Measurements from ENCODE around the gene IL19. TPM values are rescaled to one million over a fixed set of nuclear protein-coding genes. Genes with fewer than 3 reads are reported as not detected.

IL19 gene
- polyA plus RNA-seq, 1 of the 3 experiments (the other 2 are of a cell fraction), result not detected

DNA sequence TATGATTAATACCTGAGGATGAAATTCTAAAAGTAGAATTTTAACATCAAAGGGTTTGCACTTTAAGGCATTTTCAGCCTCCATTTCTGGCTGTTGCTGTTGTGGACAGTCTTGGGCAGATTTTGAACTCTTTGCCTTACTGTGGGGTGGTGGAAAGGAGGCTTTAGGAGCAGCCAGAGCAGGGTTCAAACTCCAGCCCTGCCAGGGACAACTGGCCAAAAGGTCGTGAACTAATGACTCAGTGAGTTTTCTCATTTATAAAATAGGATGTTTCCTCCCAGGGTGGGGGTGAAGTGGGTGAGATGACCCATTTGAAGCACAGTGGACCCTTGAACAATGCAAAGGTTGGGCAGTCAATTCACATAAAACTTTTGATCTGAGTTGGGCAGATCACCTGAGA is 49.1 kb upstream of the IL19 start:
- H3K4me1 ChIP-seq (ENCODE audit: control insufficient read depth in 1 of 2, insufficient read depth in 2 of 2, low read depth in 1 of 2, low read length in 1 of 2), result peaks cover 0 to 10% of the 10 kb centered on the region in 2 experiments; a peak in 1 of 4 replicates
- H3F3A ChIP-seq (replicated peaks; ENCODE audit: insufficient read depth), result no peaks in the 10 kb centered on the region
- POLR2A ChIA-PET, result no interaction called here
- peaks cover 97% of the 10 kb centered on the region for H4K20me1 ChIP-seq (ENCODE audit: insufficient read depth)
- H3K4me3 ChIP-seq (ENCODE audit: low read depth in 2 of 2, low read length in 1 of 2), result no peak overlapping the region
- WGBS (ENCODE audit: low lambda C conversion rate), result 77% methylated on average over 1 of the region's 1 CpG
- no peaks in the 10 kb centered on the region for H3K9me2 ChIP-seq
- no peaks in the 10 kb centered on the region for H3K27me3 ChIP-seq (ENCODE audit: insufficient read depth)
- no peak overlapping the region for H2AFZ ChIP-seq (ENCODE audit: low read depth)
- H3K9ac ChIP-seq, result no peak overlapping the region
- no peak overlapping the region for H3K27ac ChIP-seq (ENCODE audit: low read depth in 2 of 2, low read length in 1 of 2)
- no peaks in the 10 kb centered on the region for H3K9me3 ChIP-seq
- H3K36me3 ChIP-seq (replicated peaks in 1 of 2; ENCODE audit: control insufficient read depth in 1 of 2, insufficient read depth in 2 of 2, low read length in 1 of 2), result no peaks in the 10 kb centered on the region
- TF ChIP-seq GABPA (IDR thresholded peaks at IDR 0.05; ENCODE audit: low read depth) (no peak), YY1 (IDR thresholded peaks at IDR 0.05; ENCODE audit: low read depth) (no peak)
- TF ChIP-seq, protein P1, sequence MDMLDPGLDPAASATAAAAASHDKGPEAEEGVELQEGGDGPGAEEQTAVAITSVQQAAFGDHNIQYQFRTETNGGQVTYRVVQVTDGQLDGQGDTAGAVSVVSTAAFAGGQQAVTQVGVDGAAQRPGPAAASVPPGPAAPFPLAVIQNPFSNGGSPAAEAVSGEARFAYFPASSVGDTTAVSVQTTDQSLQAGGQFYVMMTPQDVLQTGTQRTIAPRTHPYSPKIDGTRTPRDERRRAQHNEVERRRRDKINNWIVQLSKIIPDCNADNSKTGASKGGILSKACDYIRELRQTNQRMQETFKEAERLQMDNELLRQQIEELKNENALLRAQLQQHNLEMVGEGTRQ (IDR thresholded peaks at IDR 0.05; ENCODE audit: borderline replicate concordance, low read depth, low read length), result no peak
- DNase-seq, result no peak
- CTCF ChIA-PET, result interaction anchor here (3.4 kb wide), 1 partner anchor 191 kb away, joined by 18 read pairs; no protein-coding TSS in a partner anchor
- H3K4me2 ChIP-seq, result no peak overlapping the region
- peaks cover 86% of the 10 kb centered on the region for H3K79me2 ChIP-seq (ENCODE audit: insufficient read depth)

DNA sequence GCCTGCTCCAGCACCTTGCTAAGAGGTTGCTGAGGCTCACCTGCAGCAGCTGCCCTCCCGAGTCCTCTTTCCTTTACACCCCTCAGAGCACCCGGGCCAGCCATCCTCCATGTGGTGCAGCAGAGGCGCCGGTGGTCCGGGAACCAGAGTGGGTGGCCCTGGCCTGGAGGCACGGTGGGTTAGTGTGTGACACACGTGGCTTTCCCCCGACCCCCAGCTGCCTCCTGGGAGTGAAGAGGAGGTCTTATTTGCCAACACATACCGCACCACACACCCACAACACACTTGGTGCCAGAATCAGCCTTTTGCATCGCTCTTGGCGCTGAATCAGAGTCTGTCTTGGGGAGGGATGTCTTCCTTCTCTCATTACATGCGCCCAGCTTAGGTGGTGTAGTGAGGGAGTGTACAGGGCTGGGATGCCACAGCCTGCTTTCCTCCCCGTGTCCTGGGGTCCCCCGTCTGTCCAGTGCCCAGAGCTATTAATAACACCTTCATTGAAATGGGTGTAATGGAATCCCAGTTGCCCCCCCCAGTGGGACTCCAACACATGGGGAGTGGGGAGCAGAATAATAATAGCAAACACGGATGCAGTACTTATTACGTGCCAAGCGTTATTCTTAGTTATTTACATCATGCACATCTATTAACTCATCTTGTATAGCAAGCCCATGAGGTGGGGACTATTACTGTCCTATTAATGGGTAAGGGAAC is 47.7 kb upstream of the IL19 start:
- H3K27me3 ChIP-seq (ENCODE audit: insufficient read depth), result no peaks in the 10 kb centered on the region
- POLR2A ChIA-PET, result no interaction called here
- CTCF ChIA-PET, result interaction anchor here (0.6 to 16.7 kb wide), 8 partner anchors 9 to 259 kb away, joined by 3 to 380 read pairs (median 5); no protein-coding TSS in a partner anchor
- H3K79me2 ChIP-seq (ENCODE audit: insufficient read depth), result peaks cover 86% of the 10 kb centered on the region
- no peak overlapping the region for H3K4me2 ChIP-seq
- H4K20me1 ChIP-seq (ENCODE audit: insufficient read depth), result peaks cover 97% of the 10 kb centered on the region
- no peak overlapping the region for H3K27ac ChIP-seq (ENCODE audit: low read depth in 2 of 2, low read length in 1 of 2)
- H2AFZ ChIP-seq (ENCODE audit: low read depth), result no peak overlapping the region
- H3F3A ChIP-seq (replicated peaks; ENCODE audit: insufficient read depth), result no peaks in the 10 kb centered on the region
- no peaks in the 10 kb centered on the region for H3K36me3 ChIP-seq (replicated peaks in 1 of 2; ENCODE audit: control insufficient read depth in 1 of 2, insufficient read depth in 2 of 2, low read length in 1 of 2)
- peaks cover 0 to 10% of the 10 kb centered on the region in 2 experiments; a peak in 1 of 4 replicates for H3K4me1 ChIP-seq (ENCODE audit: control insufficient read depth in 1 of 2, insufficient read depth in 2 of 2, low read depth in 1 of 2, low read length in 1 of 2)
- WGBS (ENCODE audit: low lambda C conversion rate), result 95% methylated on average over 16 of the region's 17 CpGs
- TF ChIP-seq YY1 (IDR thresholded peaks at IDR 0.05; ENCODE audit: low read depth) (no peak), MXI1 (IDR thresholded peaks at IDR 0.05; ENCODE audit: low read depth, low read length) (no peak), ELF1 (IDR thresholded peaks at IDR 0.05) (no peak), TCF12 (IDR thresholded peaks at IDR 0.05) (no peak), TAF1 (IDR thresholded peaks at IDR 0.05; ENCODE audit: borderline replicate concordance, low read depth, low read length) (no peak)
- TF ChIP-seq, protein P2, sequence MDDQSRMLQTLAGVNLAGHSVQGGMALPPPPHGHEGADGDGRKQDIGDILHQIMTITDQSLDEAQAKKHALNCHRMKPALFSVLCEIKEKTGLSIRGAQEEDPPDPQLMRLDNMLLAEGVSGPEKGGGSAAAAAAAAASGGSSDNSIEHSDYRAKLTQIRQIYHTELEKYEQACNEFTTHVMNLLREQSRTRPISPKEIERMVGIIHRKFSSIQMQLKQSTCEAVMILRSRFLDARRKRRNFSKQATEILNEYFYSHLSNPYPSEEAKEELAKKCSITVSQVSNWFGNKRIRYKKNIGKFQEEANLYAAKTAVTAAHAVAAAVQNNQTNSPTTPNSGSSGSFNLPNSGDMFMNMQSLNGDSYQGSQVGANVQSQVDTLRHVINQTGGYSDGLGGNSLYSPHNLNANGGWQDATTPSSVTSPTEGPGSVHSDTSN (IDR thresholded peaks at IDR 0.05), result no peak
- TF ChIP-seq, protein P3, sequence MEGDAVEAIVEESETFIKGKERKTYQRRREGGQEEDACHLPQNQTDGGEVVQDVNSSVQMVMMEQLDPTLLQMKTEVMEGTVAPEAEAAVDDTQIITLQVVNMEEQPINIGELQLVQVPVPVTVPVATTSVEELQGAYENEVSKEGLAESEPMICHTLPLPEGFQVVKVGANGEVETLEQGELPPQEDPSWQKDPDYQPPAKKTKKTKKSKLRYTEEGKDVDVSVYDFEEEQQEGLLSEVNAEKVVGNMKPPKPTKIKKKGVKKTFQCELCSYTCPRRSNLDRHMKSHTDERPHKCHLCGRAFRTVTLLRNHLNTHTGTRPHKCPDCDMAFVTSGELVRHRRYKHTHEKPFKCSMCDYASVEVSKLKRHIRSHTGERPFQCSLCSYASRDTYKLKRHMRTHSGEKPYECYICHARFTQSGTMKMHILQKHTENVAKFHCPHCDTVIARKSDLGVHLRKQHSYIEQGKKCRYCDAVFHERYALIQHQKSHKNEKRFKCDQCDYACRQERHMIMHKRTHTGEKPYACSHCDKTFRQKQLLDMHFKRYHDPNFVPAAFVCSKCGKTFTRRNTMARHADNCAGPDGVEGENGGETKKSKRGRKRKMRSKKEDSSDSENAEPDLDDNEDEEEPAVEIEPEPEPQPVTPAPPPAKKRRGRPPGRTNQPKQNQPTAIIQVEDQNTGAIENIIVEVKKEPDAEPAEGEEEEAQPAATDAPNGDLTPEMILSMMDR (IDR thresholded peaks at IDR 0.05), result no peak
- DNase-seq, result no peak
- H3K4me3 ChIP-seq (ENCODE audit: low read depth in 2 of 2, low read length in 1 of 2), result no peak overlapping the region
- H3K9ac ChIP-seq, result no peak overlapping the region
- no peaks in the 10 kb centered on the region for H3K9me2 ChIP-seq
- H3K9me3 ChIP-seq, result no peaks in the 10 kb centered on the region
